ENCODE measurements around the gene TLK2. TPM values are rescaled to one million over a fixed set of nuclear protein-coding genes. Genes with fewer than 3 reads are reported as not detected.
"Not testable (repeated sequence)": the region's sequence is repeated elsewhere in the genome, so short reads cannot be mapped to it uniquely, and the experiment has no call there.

Gene TLK2
- polyA plus RNA-seq (2014; cell fraction: cytosol; rRNA removed) = 50.6 and 69.5 TPM in 2 replicates
- 29.7 and 44.6 TPM in 2 replicates for polyA plus RNA-seq (2014; cell fraction: nucleus; rRNA removed)

- DNase-seq (ENCODE audit: low spot score) = peak; percentile 79
Measured at GRCh38 chr17:62478424-62478879, at the start of gene TLK2. TLK2 (plus strand) TSS chr17:62478825; CDS start chr17:62481126, 2,301 bp downstream.

GRCh38 chr17:62435251-62435650 is 43.4 kb upstream of the TLK2 start:
- DNase-seq (ENCODE audit: low spot score) = not testable (repeated sequence)

- not testable (repeated sequence) for DNase-seq (ENCODE audit: low spot score)
Measured at GRCh38 chr17:62441181-62441580, 37.4 kb upstream of the TLK2 start.

- DNase-seq (ENCODE audit: low spot score) = no peak
Measured at GRCh38 chr17:62444063-62444462, 34.6 kb upstream of the TLK2 start.

GRCh38 chr17:62445791-62446190 is 32.8 kb upstream of the TLK2 start:
- not testable (repeated sequence) for DNase-seq (ENCODE audit: low spot score)

DNA sequence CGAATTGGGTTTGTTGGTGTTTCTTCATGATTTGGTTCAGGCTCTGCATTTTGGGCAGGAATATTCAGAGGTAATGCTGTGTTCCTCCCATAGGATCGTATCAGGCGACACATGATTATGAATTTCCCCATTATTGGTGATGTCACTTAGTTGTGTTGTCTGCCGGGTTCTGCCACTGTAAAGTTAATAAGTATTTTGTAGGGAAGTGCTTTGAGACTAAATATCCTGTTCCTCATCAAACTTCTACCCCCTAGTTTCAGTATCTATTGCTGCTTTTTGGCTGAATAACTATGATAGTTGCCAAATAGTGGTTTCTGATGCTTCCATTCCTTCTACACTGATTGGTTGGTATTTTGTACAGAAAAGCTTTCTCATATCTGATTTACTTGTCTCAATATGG is 26.4 kb upstream of the TLK2 start:
- DNase-seq (ENCODE audit: low spot score) = not testable (repeated sequence)

DNA sequence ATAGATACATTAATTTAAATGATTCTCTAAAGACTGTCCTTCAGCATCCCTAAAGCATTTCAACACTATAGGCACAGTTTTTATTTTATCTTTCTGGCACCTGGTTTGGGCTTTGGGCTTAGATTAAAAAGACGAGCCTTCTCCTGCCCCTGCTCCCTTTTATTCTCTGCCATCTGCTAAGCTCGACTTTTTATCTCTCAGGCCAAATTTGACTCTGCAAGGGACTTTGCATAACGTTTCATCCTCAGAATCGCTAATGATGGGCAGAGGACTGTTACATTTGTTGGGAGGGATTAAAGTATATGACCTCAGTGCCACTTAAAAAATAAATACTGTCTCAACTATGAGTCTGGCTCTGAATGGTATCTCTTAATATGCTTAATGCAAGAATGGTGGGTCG is 25.6 kb upstream of the TLK2 start:
- not testable (repeated sequence) for DNase-seq (ENCODE audit: low spot score)

GRCh38 chr17:62453656-62454055 is 25.0 kb upstream of the TLK2 start:
- not testable (repeated sequence) for DNase-seq (ENCODE audit: low spot score)

DNA sequence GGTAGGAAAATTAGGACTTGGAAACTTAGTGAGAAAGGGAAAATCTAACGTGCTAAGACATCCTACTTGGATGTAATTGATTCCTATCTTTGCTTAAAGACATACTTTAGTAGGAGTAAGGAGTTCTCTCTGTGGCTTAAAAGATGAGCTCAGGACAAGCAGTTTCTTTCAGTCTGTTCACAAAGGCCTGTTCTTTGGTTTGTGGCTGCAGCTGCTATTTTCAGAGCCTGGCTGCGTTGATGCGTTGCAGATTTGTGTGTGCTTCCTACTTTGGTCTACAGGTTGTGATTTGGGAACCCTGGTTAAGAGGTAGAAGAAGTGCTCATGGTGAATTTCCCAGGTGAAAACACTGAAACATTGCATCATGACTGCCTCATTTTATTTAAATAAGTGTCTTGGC is 24.5 kb upstream of the TLK2 start:
- not testable (repeated sequence) for DNase-seq (ENCODE audit: low spot score)

DNA sequence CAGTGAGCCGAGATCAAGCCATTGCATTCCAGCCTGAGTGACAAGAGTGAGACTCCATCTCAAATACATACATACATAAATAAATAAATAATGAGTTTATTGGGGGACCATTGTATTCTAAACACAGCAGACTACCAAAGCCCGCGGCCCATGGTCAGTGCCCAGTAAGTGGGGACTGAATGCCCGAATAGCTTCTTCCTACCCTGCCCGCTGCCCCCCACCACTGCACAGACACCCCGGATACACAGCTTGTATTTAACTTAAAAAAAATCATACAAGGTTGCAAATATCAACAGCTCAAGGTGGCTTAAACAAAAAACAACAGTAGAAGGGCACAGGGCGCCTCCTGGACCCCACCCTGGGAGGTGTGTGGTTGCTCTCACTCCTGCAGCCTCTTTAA is 22.6 kb upstream of the TLK2 start:
- DNase-seq (ENCODE audit: low spot score) = no peak

DNA sequence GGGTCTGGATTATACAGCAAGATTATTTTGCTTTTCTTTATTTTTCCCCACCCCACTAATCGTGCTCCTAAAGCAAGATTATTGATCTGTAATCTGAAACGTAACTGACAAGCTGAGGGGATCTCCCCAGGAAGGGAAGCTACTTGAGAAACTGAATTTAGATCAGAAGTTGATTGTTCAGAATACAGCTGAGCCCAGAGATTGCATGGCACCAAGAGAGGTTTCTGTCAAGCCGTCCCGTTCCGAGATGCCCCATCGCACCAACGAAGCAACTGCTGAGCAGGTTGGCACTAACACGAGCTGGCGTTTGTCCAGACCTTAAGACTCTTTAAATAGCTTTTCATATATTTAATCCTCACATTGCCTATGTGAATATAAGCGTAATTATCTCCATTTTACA is 20.1 kb upstream of the TLK2 start:
- DNase-seq (ENCODE audit: low spot score) = not testable (repeated sequence)

- not testable (repeated sequence) for DNase-seq (ENCODE audit: low spot score)
Measured at GRCh38 chr17:62464422-62464821, 14.2 kb upstream of the TLK2 start.

GRCh38 chr17:62465271-62465670 is 13.4 kb upstream of the TLK2 start:
- DNase-seq (ENCODE audit: low spot score) = not testable (repeated sequence)

GRCh38 chr17:62470666-62471379 is 7.8 kb upstream of the TLK2 start:
- DNase-seq (ENCODE audit: low spot score) = peak; percentile 70

DNA sequence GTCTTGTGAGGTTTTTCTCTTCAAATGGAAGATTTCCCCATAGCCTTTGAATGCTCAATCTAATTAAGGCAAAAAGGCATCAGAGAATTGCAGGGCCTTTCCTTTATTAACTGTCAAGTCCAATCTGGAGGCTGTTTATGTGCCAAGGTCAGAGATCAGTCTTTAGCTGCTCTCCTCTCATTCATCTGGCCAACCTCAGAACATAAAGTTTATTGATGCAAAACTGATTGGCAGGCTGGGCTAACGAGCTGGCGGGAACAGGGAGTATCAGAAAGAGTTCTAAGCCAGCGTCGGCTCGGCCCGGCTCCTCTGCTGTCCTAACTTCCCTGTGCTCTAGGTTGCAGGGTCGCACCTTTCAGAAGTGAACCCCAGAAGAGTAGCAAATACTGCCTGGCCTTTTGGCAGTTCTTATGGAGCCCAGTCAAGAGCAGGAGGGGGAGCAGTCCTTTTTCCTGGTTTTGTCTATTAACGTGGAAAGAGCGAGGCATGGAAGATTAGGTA is 7.2 kb upstream of the TLK2 start:
- DNase-seq (ENCODE audit: low spot score) = peak; percentile 32

DNA sequence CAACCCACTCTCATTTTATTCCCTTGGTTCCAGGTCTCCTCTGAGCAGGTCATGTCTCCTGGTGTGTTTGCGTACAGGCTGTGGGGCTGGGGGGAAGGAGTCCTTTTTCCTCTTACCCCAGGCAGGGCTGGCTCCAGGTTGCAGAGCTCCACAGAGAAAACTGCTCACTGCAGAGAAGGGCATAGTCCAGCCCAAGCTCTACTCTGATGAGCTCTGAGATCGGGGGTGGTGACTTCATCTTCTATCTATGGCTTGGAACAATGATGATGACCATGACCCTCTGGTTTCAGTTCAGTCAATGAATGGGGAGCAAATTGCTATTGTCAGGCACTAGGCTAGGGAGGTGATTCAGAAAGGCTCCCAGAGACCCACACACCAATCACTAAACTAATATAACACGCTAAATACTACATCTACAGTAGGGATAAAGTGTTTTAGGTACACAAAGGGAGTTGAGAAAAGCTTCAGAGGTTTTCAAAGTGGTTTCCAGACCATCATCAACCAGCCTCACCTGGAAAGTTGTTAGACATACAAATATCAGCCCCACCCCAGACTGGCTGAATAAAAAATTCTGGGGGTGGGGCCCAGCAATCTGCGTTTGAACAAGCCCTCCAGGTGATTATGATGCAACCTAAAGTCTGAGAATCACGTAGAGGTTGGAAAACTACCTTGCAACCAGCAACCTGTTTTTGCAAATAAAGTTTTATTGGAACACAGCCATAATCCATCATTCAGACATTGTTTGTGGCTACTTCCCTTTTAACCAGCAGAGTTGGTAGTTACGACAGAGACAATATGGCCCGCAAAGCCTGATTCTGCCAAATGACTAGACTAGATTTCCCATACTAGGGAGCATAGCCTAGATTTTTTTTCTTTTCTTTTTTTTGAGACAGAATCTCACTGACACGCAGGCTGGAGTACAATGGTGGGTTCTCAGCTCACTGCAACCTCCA is 5.3 kb upstream of the TLK2 start:
- not testable (repeated sequence) for DNase-seq (ENCODE audit: low spot score)

GRCh38 chr17:62477111-62477510 is 1.5 kb upstream of the TLK2 start:
- DNase-seq (ENCODE audit: low spot score) = not testable (repeated sequence)

DNA sequence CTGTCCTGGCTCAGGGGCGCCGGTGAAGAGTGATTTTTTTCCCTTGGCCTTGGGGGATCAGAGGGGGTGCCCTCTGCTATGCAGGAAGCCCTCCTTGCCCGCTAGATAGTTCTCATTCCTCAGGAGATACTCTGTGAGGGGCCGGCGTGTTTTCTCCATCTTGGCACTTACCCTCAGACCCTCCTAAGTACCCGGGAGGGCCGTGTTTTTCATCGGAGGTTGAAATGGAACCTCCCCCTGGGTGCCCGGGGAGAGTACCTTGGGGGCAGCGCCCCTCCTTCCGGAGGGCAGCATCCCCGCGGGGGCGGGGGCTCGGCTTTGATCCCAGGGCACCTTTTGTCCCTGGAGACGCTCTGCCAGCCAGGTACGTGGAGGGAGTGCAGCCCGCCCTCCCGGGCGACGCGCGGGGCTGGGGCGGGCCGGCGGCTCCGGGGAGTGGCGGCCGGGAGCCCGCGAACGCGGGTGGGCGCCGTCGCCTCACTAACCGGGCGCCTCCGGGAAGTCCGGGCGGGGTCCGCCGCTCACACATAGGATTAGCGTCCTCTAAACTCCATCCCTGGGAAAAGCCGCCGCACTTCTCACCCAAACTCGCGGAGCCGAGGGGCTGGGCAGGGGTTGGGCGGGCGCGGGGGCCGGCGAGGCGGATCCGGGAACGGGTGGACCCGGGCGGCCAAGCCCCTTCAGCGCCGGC is 762 bp upstream of the TLK2 start:
- peak; percentile 22 for DNase-seq (ENCODE audit: low spot score)

DNA sequence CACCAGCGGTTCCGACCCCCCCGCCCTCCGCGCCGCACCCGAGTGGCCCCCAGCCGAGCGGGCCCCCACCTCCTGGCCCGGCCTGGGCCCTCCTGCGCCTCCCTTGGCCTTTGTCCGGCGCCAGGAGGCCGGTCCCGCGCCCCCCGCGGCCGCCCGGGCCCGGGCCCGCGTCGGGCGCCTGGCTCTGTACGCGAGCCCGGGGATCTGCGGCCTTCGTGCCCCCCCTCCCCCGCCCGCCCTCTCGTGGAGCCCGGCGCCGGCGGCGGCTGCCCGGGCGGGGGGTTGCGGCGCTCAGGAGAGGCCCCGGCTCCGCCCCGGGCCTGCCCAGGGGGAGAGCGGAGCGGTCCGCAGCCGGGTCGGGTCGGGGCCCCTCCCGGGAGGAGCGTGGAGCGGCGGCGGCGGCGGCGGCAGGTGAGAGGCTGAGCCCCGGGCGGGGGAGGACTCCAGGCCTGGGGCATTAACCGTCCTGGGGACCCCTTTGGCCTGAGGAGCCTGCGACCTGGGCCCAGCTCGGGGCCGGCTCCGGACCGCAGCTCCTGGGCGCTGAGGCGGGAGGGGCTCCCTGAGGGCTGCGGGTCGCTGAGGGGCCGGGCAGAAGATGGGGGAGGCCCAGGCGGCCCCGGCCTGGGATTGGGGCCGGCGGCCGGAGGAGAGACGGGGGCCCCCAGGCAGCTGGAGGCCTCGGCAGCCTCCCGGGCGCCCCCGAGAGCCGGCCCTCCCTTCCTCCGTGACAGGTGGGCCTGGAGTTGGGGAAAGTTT is 434 bp downstream of the TLK2 start:
- peak; percentile 27 for DNase-seq (ENCODE audit: low spot score)

- not testable (repeated sequence) for DNase-seq (ENCODE audit: low spot score)
Measured at GRCh38 chr17:62479639-62480258, 1.1 kb downstream of the TLK2 start.

Measured in SK-N-DZ (cell line).